GM18868 (cell line): Measurements from ENCODE around the gene RIBC2.
"Not testable (repeated sequence)": the region's sequence is repeated elsewhere in the genome, so short reads cannot be mapped to it uniquely, and the experiment has no call there.

Source experiments
- ATAC-seq: cut with Tn5 transposase; IDR thresholded peaks from one replicate; pipeline ENCODE4 v1.9.1; 2021; ENCODE audit warnings: mild to moderate bottlenecking, moderate library complexity; ENCODE audit not compliant: unreplicated experiment

The RIBC2 gene

GRCh38 chr22:45413368-45414211 lies at the start of gene RIBC2, which contains the start of gene SMC1B:
Gene RIBC2, plus strand, starts transcription at chr22:45413693. Its CDS starts 194 bp downstream, at chr22:45413887.
Gene SMC1B, minus strand, starts transcription at chr22:45413599. Its CDS starts 32 bp downstream, at chr22:45413567.
- ATAC-seq, result no peak

- no peak for ATAC-seq
Observed at GRCh38 chr22:45366713-45367112, 46.8 kb upstream of the RIBC2 start.

- ATAC-seq, result not testable (repeated sequence)
Observed at GRCh38 chr22:45373592-45373991, 39.9 kb upstream of the RIBC2 start.

GRCh38 chr22:45376009-45376408 lies 37.5 kb upstream of the RIBC2 start:
- ATAC-seq, result no peak

- no peak for ATAC-seq
Observed at GRCh38 chr22:45376703-45377102, 36.8 kb upstream of the RIBC2 start.

- no peak for ATAC-seq
Observed at GRCh38 chr22:45381348-45381747, 32.1 kb upstream of the RIBC2 start.

- no peak for ATAC-seq
Observed at GRCh38 chr22:45389546-45389945, 23.9 kb upstream of the RIBC2 start.

- ATAC-seq, result no peak
Observed at GRCh38 chr22:45397806-45398205, 15.7 kb upstream of the RIBC2 start.

GRCh38 chr22:45398214-45398613 lies 15.3 kb upstream of the RIBC2 start:
- ATAC-seq, result no peak

GRCh38 chr22:45399712-45400445 lies 13.6 kb upstream of the RIBC2 start:
- no peak for ATAC-seq

GRCh38 chr22:45402466-45402985 lies 11.0 kb upstream of the RIBC2 start:
- no peak for ATAC-seq

GRCh38 chr22:45407793-45408192 lies 5.7 kb upstream of the RIBC2 start:
- ATAC-seq, result no peak

GRCh38 chr22:45413013-45413367 lies 503 bp upstream of the RIBC2 start:
- ATAC-seq, result no peak

- no peak for ATAC-seq
Observed at GRCh38 chr22:45418056-45418769, 4.7 kb downstream of the RIBC2 start.

GRCh38 chr22:45418770-45419138 lies 5.3 kb downstream of the RIBC2 start:
- no peak for ATAC-seq

- ATAC-seq, result no peak
Observed at GRCh38 chr22:45420011-45420410, 6.5 kb downstream of the RIBC2 start.

- ATAC-seq, result no peak
Observed at GRCh38 chr22:45420539-45420938, 7.0 kb downstream of the RIBC2 start.

GRCh38 chr22:45421349-45422055 lies 8.0 kb downstream of the RIBC2 start:
- no peak for ATAC-seq

GRCh38 chr22:45422237-45422983 lies 8.9 kb downstream of the RIBC2 start:
- no peak for ATAC-seq

GRCh38 chr22:45423524-45423923 lies 10.0 kb downstream of the RIBC2 start:
- no peak for ATAC-seq
